Adrenal gland (tissue), 12 donors: ENCODE measurements around the gene SLMAP. TPM values are rescaled to one million over a fixed set of nuclear protein-coding genes. Genes with fewer than 3 reads are reported as not detected.
A peak's percentile ranks its signal among the peaks of the same experiment; 100 is the strongest.

Experiments
- DNase-seq, 7 donors: peaks; one replicate each; pipeline ENCODE4 v3.0.0-alpha.2; 2019 to 2020
- H3K27ac ChIP-seq, 5 donors: fragments of 200-600 bp; sonication (generic) in 4 of 5; 1 replicate in 3 of 5; 2 replicates in 2 of 5; pipeline versions ENCODE4 v1.5.1 to v1.8.0; 2016 to 2020; ENCODE audit warnings: mild to moderate bottlenecking in 1 of 5
- H3K27me3 ChIP-seq: fragments of 200-600 bp; 2 replicates; pipeline ENCODE4 v1.8.0; 2021
- H3K36me3 ChIP-seq, 2 donors: fragments of 200-600 bp; replicated peaks in 1 of 2; 1 replicate in 1 of 2; 2 replicates in 1 of 2; pipeline versions ENCODE4 v1.5.1 to v1.8.0; 2018 to 2022
- H3K4me1 ChIP-seq, 2 donors: fragments of 200-600 bp; replicated peaks in 1 of 2; 1 replicate in 1 of 2; 2 replicates in 1 of 2; pipeline versions ENCODE4 v1.5.1 to v1.8.0; 2018 to 2021
- H3K4me3 ChIP-seq, 4 donors: fragments of 200-600 bp; sonication (generic) in 3 of 4; one replicate each; pipeline ENCODE4 v1.5.1; 2016 to 2018
- H3K9me3 ChIP-seq, 3 donors: fragments of 200-600 bp; sonication (generic) in 1 of 3; replicated peaks in 1 of 3; 1 replicate in 2 of 3; 2 replicates in 1 of 3; pipeline versions ENCODE4 v1.5.1 to v1.8.0; 2016 to 2021
- CTCF ChIP-seq, 6 experiments: fragments of 450-650 bp in 4 of 6; fragments of 200-600 bp in 2 of 6; sonication (generic) in 1 of 6; IDR thresholded peaks; 1 replicate in 5 of 6; 2 replicates in 1 of 6; pipeline versions ENCODE4 v1.5.1 to v1.8.0; 2016 to 2021; ENCODE audit warnings: antibody characterized with exemption in 6 of 6, mild to moderate bottlenecking in 2 of 6, moderate library complexity in 1 of 6
- POLR2A ChIP-seq, 2 donors: fragments of 450-650 bp; IDR thresholded peaks; one replicate each; pipeline ENCODE4 v1.6.1; 2017; ENCODE audit warnings: antibody characterized with exemption in 2 of 2, mild to moderate bottlenecking in 2 of 2, moderate library complexity in 1 of 2
- WGBS, 4 donors: extraction: QIAGEN DNeasy Blood & Tissue Kit in 2 of 4; methylation state at CpG; one replicate each; pipeline versions ENCODE4 v1.1.5 to v1.1.7; 2013 to 2017; 5-methylcytosine and 5-hydroxymethylcytosine counted together
- intact Hi-C, 2 donors: fragments of 100-400 bp; cut with DNase I; formaldehyde crosslinking; loops; one replicate each; pipeline versions ENCODE4 v1.14.1 to v1.15.0; 2022 to 2023
- polyA plus RNA-seq, 3 donors: library from polyadenylated mRNA; stranded (reverse); fragments of 200-250 nt in 2 of 3; fragments of 350-450 nt in 1 of 3; fragmentation: Illumina TruSeq in 1 of 3; extraction: RNeasy Lipid Tissue Mini Kit (QIAGEN cat#74804) in 1 of 3; gene quantifications; one replicate each; pipeline ENCODE4 v1.2.3, GENCODE V29; 2013 to 2014
- total RNA-seq, 9 donors: library from RNA; depleted of rRNA in 4 of 9; stranded (reverse); fragments of >200 nt in 4 of 9; fragments of 120-200 nt in 1 of 9; fragmentation: NEBNext Ultra II Directional in 1 of 9; extraction: Animal tissue kit (Norgen Biotek cat#: 25700) in 1 of 9; gene quantifications; one replicate each; pipeline versions ENCODE4 v1.1.0 to v1.2.4, GENCODE V29; 2013 to 2023
- donor health status: healthy with polysubstance abuse.
- donor health status: Bipolar disorder and iron deficiency.
- donor health status: DM: yes; HTN: yes; CAD: no.
- donor health status: DM: no; HTN: no; CAD: no.
- donor health status: DM: no; HTN: no; CAD: no.
- donor health status: DM: yes; HTN: yes; CAD: no.

SLMAP gene
- total and polyA plus RNA-seq, 12 donors = 18.9 to 134 (median 87.5) TPM

- DNase-seq = peak; percentile 61 to 82 (median 71)
- peak overlapping the region; percentile 77 to 96 (median 94) for H3K4me3 ChIP-seq
- 0 to 1% (median 0%) methylated on average over 8 to 83 of the region's 84 CpGs for WGBS, 4 donors
- H3K36me3 ChIP-seq = no peaks in the 10 kb centered on the region
- intact Hi-C loops = loop anchor here (5.0 to 10.0 kb wide), 3 partner anchors 64 to 68 kb away; partner anchors contain the start of gene DENND6A (in 1 of the 2)
- H3K4me1 ChIP-seq = peaks cover 15 to 34% of the 10 kb centered on the region in 2 donors
- no peaks in the 10 kb centered on the region for H3K9me3 ChIP-seq
- H3K27me3 ChIP-seq = no peaks in the 10 kb centered on the region
- peak overlapping the region; percentile 47 to 92 (median 89) for H3K27ac ChIP-seq
- TF ChIP-seq POLR2A (IDR thresholded peaks at IDR 0.05) (peak in 1 of 2 donors; percentile 43), CTCF (IDR thresholded peaks at IDR 0.05) (no peak)
Observed at GRCh38 chr3:57756528-57757401, 656 bp downstream of the SLMAP start.

GRCh38 chr3:57757642-57758297 is 1.7 kb downstream of the SLMAP start:
- peak in 5 of 7 donors; percentile 26 to 57 (median 28) for DNase-seq
- Histone ChIP-seq H3K4me1 (peaks cover 17 to 38% of the 10 kb centered on the region in 2 donors), H3K27me3 (no peaks in the 10 kb centered on the region), H3K4me3 (peak overlapping the region in 3 of 4 donors; percentile 77 to 96 (median 95)), H3K36me3 (no peaks in the 10 kb centered on the region), H3K9me3 (no peaks in the 10 kb centered on the region), H3K27ac (peak overlapping the region in 3 of 5 donors; percentile 89 to 92 (median 92))
- intact Hi-C loops = loop anchor here (5.0 to 10.0 kb wide), 3 partner anchors 65 to 67 kb away; partner anchors contain the start of gene DENND6A (in 1 of the 2)
- TF ChIP-seq POLR2A (IDR thresholded peaks at IDR 0.05) (no peak), CTCF (IDR thresholded peaks at IDR 0.05) (no peak)
- WGBS, 4 donors = 28 to 44% (median 31%) methylated on average over 26 of the region's 26 CpGs

GRCh38 chr3:57758686-57759085 is 2.6 kb downstream of the SLMAP start:
- H3K36me3 ChIP-seq = no peaks in the 10 kb centered on the region
- H3K4me3 ChIP-seq = peak overlapping the region in 1 of 4 donors; percentile 77
- H3K27me3 ChIP-seq = no peaks in the 10 kb centered on the region
- intact Hi-C loops = loop anchor here (5.0 to 10.0 kb wide), 3 partner anchors 64 to 66 kb away; partner anchors contain the start of gene DENND6A (in 1 of the 2)
- no peaks in the 10 kb centered on the region for H3K9me3 ChIP-seq
- H3K27ac ChIP-seq = peak overlapping the region in 1 of 5 donors; percentile 17
- TF ChIP-seq CTCF (IDR thresholded peaks at IDR 0.05) = no peak
- TF ChIP-seq POLR2A (IDR thresholded peaks at IDR 0.05) = peak in 1 of 2 donors; percentile 22
- 41 to 60% (median 55%) methylated on average over 2 of the region's 2 CpGs for WGBS, 4 donors
- peaks cover 19 to 46% of the 10 kb centered on the region in 2 donors for H3K4me1 ChIP-seq
- no peak for DNase-seq

GRCh38 chr3:57764794-57765193 is 8.7 kb downstream of the SLMAP start:
- intact Hi-C loops = no loop called here

More at GRCh38 chr3:57764794-57765193, 8.7 kb downstream of the SLMAP start:
- Histone ChIP-seq H3K27me3 (no peaks in the 10 kb centered on the region), H3K36me3 (no peaks in the 10 kb centered on the region), H3K4me1 (peaks cover 6 to 66% of the 10 kb centered on the region in 2 donors), H3K9me3 (no peaks in the 10 kb centered on the region), H3K27ac (no peak overlapping the region), H3K4me3 (no peak overlapping the region)
- WGBS, 4 donors = 59 to 73% (median 66%) methylated on average over 2 of the region's 2 CpGs
- TF ChIP-seq CTCF (IDR thresholded peaks at IDR 0.05) (no peak), POLR2A (IDR thresholded peaks at IDR 0.05) (no peak)
- DNase-seq = no peak
